ENCODE data around the gene DYDC2.
A peak's percentile ranks its signal among the peaks of the same experiment; 100 is the strongest.

The DYDC2 gene

DNA sequence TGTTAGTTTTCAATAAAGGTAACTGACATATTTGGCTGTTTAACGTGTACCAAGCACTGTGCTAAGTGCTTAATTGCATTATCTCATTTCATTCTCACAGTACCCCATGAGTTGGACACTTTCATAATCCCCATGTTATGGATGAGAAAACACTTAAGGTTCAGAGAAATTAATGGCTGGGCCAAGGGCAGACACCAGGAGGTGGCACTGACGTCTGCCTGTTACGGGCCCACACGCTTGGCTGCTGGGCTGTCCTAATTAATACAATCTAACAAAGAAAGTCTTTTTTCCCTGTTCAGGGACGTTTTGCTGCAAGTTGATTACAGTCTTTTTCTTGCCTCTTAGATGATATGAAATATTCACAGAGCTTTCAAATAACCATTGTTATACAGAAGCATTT lies 16.1 kb downstream of the DYDC2 start:
- no peak overlapping the region for H3K4me3 Mint-ChIP-seq
- H3K27me3 Mint-ChIP-seq (ENCODE audit: low read depth): peaks cover 4% of the 10 kb centered on the region
- peaks cover 11% of the 10 kb centered on the region for H3K36me3 Mint-ChIP-seq (ENCODE audit: low read depth)
- H3K9me3 Mint-ChIP-seq: peaks cover 16% of the 10 kb centered on the region
- H3K4me1 Mint-ChIP-seq: peaks cover 3% of the 10 kb centered on the region
- no peak overlapping the region for H3K27ac Mint-ChIP-seq
- no peak for TF ChIP-seq CTCF (IDR thresholded peaks at IDR 0.05; ENCODE audit: unreplicated experiment in 3 of 3)

DNA sequence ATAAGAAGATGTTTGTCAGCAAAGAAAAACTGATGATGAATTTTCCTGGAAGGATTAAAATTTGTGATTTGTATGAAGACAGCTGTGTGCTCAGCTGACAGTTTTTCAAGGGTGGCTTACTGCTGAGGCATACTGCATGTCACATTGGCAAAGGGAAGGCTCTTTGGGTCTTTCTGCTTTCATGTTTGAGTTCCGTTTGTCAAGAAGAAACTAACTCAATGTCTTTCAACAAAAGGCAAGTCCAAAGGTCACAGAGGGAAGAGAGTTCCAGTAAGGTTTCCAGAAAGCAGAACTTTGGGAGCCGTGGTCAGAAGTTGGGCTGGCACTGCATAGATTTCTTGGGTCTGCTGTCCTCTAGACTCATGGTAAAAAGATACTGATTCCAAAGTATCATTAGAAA lies 16.9 kb downstream of the DYDC2 start:
- no peak for TF ChIP-seq CTCF (IDR thresholded peaks at IDR 0.05; ENCODE audit: unreplicated experiment in 3 of 3)
- Mint-ChIP-seq H3K27ac (no peak overlapping the region), H3K4me3 (no peak overlapping the region), H3K9me3 (peaks cover 9% of the 10 kb centered on the region), H3K27me3 (ENCODE audit: low read depth) (peaks cover 4% of the 10 kb centered on the region), H3K36me3 (ENCODE audit: low read depth) (peaks cover 6% of the 10 kb centered on the region), H3K4me1 (peaks cover 3% of the 10 kb centered on the region)

- Mint-ChIP-seq H3K9me3 (no peaks in the 10 kb centered on the region), H3K27me3 (ENCODE audit: low read depth) (peaks cover 4% of the 10 kb centered on the region), H3K36me3 (ENCODE audit: low read depth) (no peaks in the 10 kb centered on the region), H3K27ac (no peak overlapping the region), H3K4me3 (no peak overlapping the region), H3K4me1 (peaks cover 3% of the 10 kb centered on the region)
- no peak for TF ChIP-seq CTCF (IDR thresholded peaks at IDR 0.05; ENCODE audit: unreplicated experiment in 3 of 3)
Measured at GRCh38 chr10:80379701-80380100, 23.1 kb downstream of the DYDC2 start.

DNA sequence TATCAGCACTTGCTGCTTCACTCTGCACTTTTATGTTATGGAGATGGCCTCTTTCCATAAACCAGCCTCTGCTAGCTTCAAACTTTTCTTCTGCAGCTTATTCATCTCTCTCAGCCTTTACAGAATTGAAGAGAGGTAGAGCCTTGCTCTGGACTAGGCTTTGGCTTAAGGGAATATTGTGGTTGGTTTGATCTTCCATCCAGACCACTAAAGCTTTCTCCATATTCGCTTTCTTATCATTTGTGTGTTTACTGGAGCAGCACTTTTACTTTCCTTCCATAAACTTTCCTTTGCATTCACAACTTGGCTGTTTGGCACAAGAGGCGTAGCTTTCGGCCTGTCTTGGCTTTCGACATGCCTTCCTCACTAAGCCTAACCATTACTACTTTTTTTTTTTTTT lies 23.6 kb downstream of the DYDC2 start:
- Mint-ChIP-seq H3K4me1 (peaks cover 3% of the 10 kb centered on the region), H3K27me3 (ENCODE audit: low read depth) (peaks cover 4% of the 10 kb centered on the region), H3K27ac (no peak overlapping the region), H3K36me3 (ENCODE audit: low read depth) (no peaks in the 10 kb centered on the region), H3K9me3 (no peaks in the 10 kb centered on the region), H3K4me3 (no peak overlapping the region)
- TF ChIP-seq CTCF (IDR thresholded peaks at IDR 0.05; ENCODE audit: unreplicated experiment in 3 of 3): no peak

- peaks cover 5% of the 10 kb centered on the region for H3K4me1 Mint-ChIP-seq
- H3K27me3 Mint-ChIP-seq (ENCODE audit: low read depth): no peaks in the 10 kb centered on the region
- H3K36me3 Mint-ChIP-seq (ENCODE audit: low read depth): no peaks in the 10 kb centered on the region
- H3K27ac Mint-ChIP-seq: no peak overlapping the region
- no peaks in the 10 kb centered on the region for H3K9me3 Mint-ChIP-seq
- TF ChIP-seq CTCF (IDR thresholded peaks at IDR 0.05; ENCODE audit: unreplicated experiment in 3 of 3): peak; percentile 66 to 83 (median 69)
- H3K4me3 Mint-ChIP-seq: no peak overlapping the region
Measured at GRCh38 chr10:80382989-80383388, 26.4 kb downstream of the DYDC2 start.

DNA sequence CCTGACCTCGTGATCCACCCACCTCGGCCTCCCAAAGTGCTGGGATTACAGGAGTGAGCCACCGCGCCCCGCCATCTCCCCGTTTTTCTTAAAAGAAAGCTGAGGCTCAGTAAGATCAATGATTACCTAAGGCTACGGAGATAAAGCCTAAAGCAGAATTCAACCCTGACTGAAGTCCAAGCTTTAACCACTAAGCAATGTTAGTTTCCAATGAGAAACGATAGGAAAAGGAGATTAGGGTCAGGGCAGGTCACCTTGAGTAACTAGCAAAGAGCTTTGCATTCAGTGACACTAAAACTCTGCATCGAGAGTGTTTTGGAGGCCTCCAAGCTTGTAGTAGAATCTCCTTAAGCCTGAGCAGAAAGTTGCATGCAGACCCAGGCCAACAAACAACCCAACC lies 34.2 kb downstream of the DYDC2 start:
- H3K27ac Mint-ChIP-seq: no peak overlapping the region
- no peaks in the 10 kb centered on the region for H3K9me3 Mint-ChIP-seq
- H3K4me1 Mint-ChIP-seq: peaks cover 11% of the 10 kb centered on the region
- no peaks in the 10 kb centered on the region for H3K36me3 Mint-ChIP-seq (ENCODE audit: low read depth)
- no peak overlapping the region for H3K4me3 Mint-ChIP-seq
- no peak for TF ChIP-seq CTCF (IDR thresholded peaks at IDR 0.05; ENCODE audit: unreplicated experiment in 3 of 3)
- H3K27me3 Mint-ChIP-seq (ENCODE audit: low read depth): peaks cover 3% of the 10 kb centered on the region

Measured in nephron (organoid).